ENCODE measurements around the gene FNTB. TPM values are rescaled to one million over a fixed set of nuclear protein-coding genes. Genes with fewer than 3 reads are reported as not detected.
A peak's percentile ranks its signal among the peaks of the same experiment; 100 is the strongest.

The FNTB gene
- total and polyA plus RNA-seq, 8 donors: 4.6 to 9.5 (median 6.7) TPM

GRCh38 chr14:64970776-64971477, 15.8 kb upstream of the FNTB start:
- H3K9me3 ChIP-seq: no peaks in the 10 kb centered on the region
- peaks cover 0 to 10% (median 0%) of the 10 kb centered on the region in 3 donors for H3K4me1 ChIP-seq
- no peak for TF ChIP-seq CTCF (IDR thresholded peaks at IDR 0.05)
- no peaks in the 10 kb centered on the region for H3K27me3 ChIP-seq
- no peak overlapping the region for H3K27ac ChIP-seq
- H3K36me3 ChIP-seq: no peaks in the 10 kb centered on the region
- ATAC-seq: peak in 3 of 4 donors; percentile 5 to 32 (median 18)
- WGBS, 2 donors: 62 to 71% methylated on average over 8 of the region's 8 CpGs
- no peak for DNase-seq
- no peak for FAIRE-seq
- intact Hi-C loops (cut with DNase I): loop anchor here in 1 of 3 donors (10.0 kb wide), 1 partner anchor 146 kb away; no protein-coding TSS in a partner anchor
- peak overlapping the region in 3 of 4 donors; percentile 72 to 82 (median 81) for H3K4me3 ChIP-seq

- no peak for TF ChIP-seq CTCF (IDR thresholded peaks at IDR 0.05)
- intact Hi-C loops (cut with DNase I): loop anchor here in 1 of 3 donors (10.0 kb wide), 1 partner anchor 147 kb away; no protein-coding TSS in a partner anchor
- no peak for FAIRE-seq
- no peaks in the 10 kb centered on the region for H3K27me3 ChIP-seq
- peaks cover 0 to 10% (median 0%) of the 10 kb centered on the region in 3 donors for H3K4me1 ChIP-seq
- 5 to 6% methylated on average over 20 to 31 of the region's 31 CpGs for WGBS, 2 donors
- peak in 2 of 4 donors; percentile 6 to 17 for ATAC-seq
- no peak overlapping the region for H3K27ac ChIP-seq
- no peak for DNase-seq
- no peaks in the 10 kb centered on the region for H3K9me3 ChIP-seq
- H3K36me3 ChIP-seq: no peaks in the 10 kb centered on the region
- H3K4me3 ChIP-seq: peak overlapping the region; percentile 34 to 82 (median 76)
Measured at GRCh38 chr14:64971491-64971942, 15.2 kb upstream of the FNTB start.

- 0% methylated on average over 38 to 92 of the region's 96 CpGs for WGBS, 2 donors
- peak; percentile 29 to 82 (median 48) for DNase-seq
- no peak within 1 kb of the TSS for H3K27ac ChIP-seq
- peaks cover 0 to 10% (median 0%) of the 10 kb centered on the region in 3 donors for H3K4me1 ChIP-seq
- peak; percentile 71 to 89 (median 80) for ATAC-seq
- TF ChIP-seq CTCF (IDR thresholded peaks at IDR 0.05): no peak
- intact Hi-C loops (cut with DNase I): loop anchor here in 1 of 3 donors (10.0 kb wide), 1 partner anchor 147 kb away; no protein-coding TSS in a partner anchor
- no peaks in the 10 kb centered on the region for H3K36me3 ChIP-seq
- peak within 1 kb of the TSS; percentile 34 to 82 (median 76) for H3K4me3 ChIP-seq
- no peaks in the 10 kb centered on the region for H3K27me3 ChIP-seq
- no peaks in the 10 kb centered on the region for H3K9me3 ChIP-seq
- no peak for FAIRE-seq
Measured at GRCh38 chr14:64971943-64972791, 14.5 kb upstream of the FNTB start, which contains the start of gene RAB15. RAB15 (minus strand) TSS chr14:64972336; CDS start chr14:64972076, 260 bp downstream.

GRCh38 chr14:64973026-64973442, 13.7 kb upstream of the FNTB start:
- Histone ChIP-seq H3K27ac (no peak overlapping the region), H3K36me3 (no peaks in the 10 kb centered on the region), H3K4me3 (no peak overlapping the region), H3K4me1 (peaks cover 0 to 10% (median 0%) of the 10 kb centered on the region in 3 donors), H3K27me3 (no peaks in the 10 kb centered on the region), H3K9me3 (no peaks in the 10 kb centered on the region)
- no peak for DNase-seq
- no peak for TF ChIP-seq CTCF (IDR thresholded peaks at IDR 0.05)
- intact Hi-C loops (cut with DNase I): loop anchor here in 1 of 3 donors (10.0 kb wide), 1 partner anchor 148 kb away; no protein-coding TSS in a partner anchor
- no peak for FAIRE-seq
- WGBS, 2 donors: 79 to 81% methylated on average over 8 of the region's 8 CpGs
- ATAC-seq: no peak

All from pancreas (tissue), 10 donors.